Measurements from ENCODE around the gene LAMTOR3.
"Not testable (repeated sequence)": the region's sequence is repeated elsewhere in the genome, so short reads cannot be mapped to it uniquely, and the experiment has no call there.

LAMTOR3 gene

GRCh38 chr4:99832321-99832720 lies 61.9 kb downstream of the LAMTOR3 start:
- no peak for TF ChIP-seq ZNF274 (IDR thresholded peaks at IDR 0.05; ENCODE audit: low read depth, low read length)
- no peak overlapping the region for H3K4me3 ChIP-seq (ENCODE audit: low read length)

GRCh38 chr4:99830051-99830450 lies 64.2 kb downstream of the LAMTOR3 start:
- not testable (repeated sequence) for H3K4me3 ChIP-seq (ENCODE audit: low read length)

GRCh38 chr4:99828477-99828876 lies 65.8 kb downstream of the LAMTOR3 start:
- no peak for TF ChIP-seq ZNF274 (IDR thresholded peaks at IDR 0.05; ENCODE audit: low read depth, low read length)
- H3K4me3 ChIP-seq (ENCODE audit: low read length) = no peak overlapping the region

Data from GM08714 (cell line).